Right atrium auricular region (tissue), 2 donors: Measurements from ENCODE around the gene FCF1. TPM values are rescaled to one million over a fixed set of nuclear protein-coding genes. Genes with fewer than 3 reads are reported as not detected.

Experiments
- DNase-seq: peaks from one replicate; pipeline ENCODE4 v3.0.0-alpha.2; 2019; ENCODE audit warnings: low spot score
- H3K27ac ChIP-seq, 2 donors: fragments of 200-600 bp; sonication (generic); 1 replicate in 1 of 2; 2 replicates in 1 of 2; pipeline ENCODE4 v1.5.1; 2016 to 2019
- H3K27me3 ChIP-seq, 2 donors: fragments of 200-600 bp; sonication (generic); one replicate each; pipeline versions ENCODE4 v1.5.1 to v1.6.0; 2017 to 2019
- H3K36me3 ChIP-seq: fragments of 200-600 bp; sonication (generic); one replicate; pipeline ENCODE4 v1.5.1; 2016
- H3K4me1 ChIP-seq, 2 donors: fragments of 200-600 bp; sonication (generic); one replicate each; pipeline versions ENCODE4 v1.5.1 to v1.6.0; 2017 to 2019
- H3K4me3 ChIP-seq, 2 donors: fragments of 200-600 bp; sonication (generic); 1 replicate in 1 of 2; 2 replicates in 1 of 2; pipeline ENCODE4 v1.5.1; 2017 to 2019; ENCODE audit warnings: mild to moderate bottlenecking in 1 of 2, moderate library complexity in 1 of 2
- H3K9me3 ChIP-seq, 2 donors: fragments of 200-600 bp; sonication (generic); one replicate each; pipeline ENCODE4 v1.5.1; 2019
- total RNA-seq, 2 donors: library from RNA; depleted of rRNA; stranded (reverse); fragments of >200 nt; gene quantifications; one replicate each; pipeline ENCODE4 v1.1.0, GENCODE V29; 2016
- TF ChIP-seq, protein P1 (sequence below), 2 donors: fragments of 200-600 bp; sonication (generic); IDR thresholded peaks; one replicate each; pipeline ENCODE4 v1.5.1; 2019; ENCODE audit warnings: antibody characterized with exemption in 2 of 2

FCF1 gene
- total RNA-seq, 2 donors from 2014 or later: 12.6 to 20.0 TPM

GRCh38 chr14:74669846-74670245 is 43.1 kb upstream of the FCF1 start:
- no peak overlapping the region for H3K4me3 ChIP-seq
- H3K36me3 ChIP-seq: peaks cover 69% of the 10 kb centered on the region
- no peaks in the 10 kb centered on the region for H3K27me3 ChIP-seq
- H3K9me3 ChIP-seq: no peaks in the 10 kb centered on the region
- H3K27ac ChIP-seq: no peak overlapping the region
- H3K4me1 ChIP-seq: no peaks in the 10 kb centered on the region
- no peak for DNase-seq
- TF ChIP-seq, protein P1, sequence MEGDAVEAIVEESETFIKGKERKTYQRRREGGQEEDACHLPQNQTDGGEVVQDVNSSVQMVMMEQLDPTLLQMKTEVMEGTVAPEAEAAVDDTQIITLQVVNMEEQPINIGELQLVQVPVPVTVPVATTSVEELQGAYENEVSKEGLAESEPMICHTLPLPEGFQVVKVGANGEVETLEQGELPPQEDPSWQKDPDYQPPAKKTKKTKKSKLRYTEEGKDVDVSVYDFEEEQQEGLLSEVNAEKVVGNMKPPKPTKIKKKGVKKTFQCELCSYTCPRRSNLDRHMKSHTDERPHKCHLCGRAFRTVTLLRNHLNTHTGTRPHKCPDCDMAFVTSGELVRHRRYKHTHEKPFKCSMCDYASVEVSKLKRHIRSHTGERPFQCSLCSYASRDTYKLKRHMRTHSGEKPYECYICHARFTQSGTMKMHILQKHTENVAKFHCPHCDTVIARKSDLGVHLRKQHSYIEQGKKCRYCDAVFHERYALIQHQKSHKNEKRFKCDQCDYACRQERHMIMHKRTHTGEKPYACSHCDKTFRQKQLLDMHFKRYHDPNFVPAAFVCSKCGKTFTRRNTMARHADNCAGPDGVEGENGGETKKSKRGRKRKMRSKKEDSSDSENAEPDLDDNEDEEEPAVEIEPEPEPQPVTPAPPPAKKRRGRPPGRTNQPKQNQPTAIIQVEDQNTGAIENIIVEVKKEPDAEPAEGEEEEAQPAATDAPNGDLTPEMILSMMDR (IDR thresholded peaks at IDR 0.05): no peak

GRCh38 chr14:74670726-74671411 is 42.1 kb upstream of the FCF1 start:
- Histone ChIP-seq H3K4me3 (no peak overlapping the region), H3K4me1 (no peaks in the 10 kb centered on the region), H3K27ac (peak overlapping the region in 1 of 2 donors; percentile 7), H3K36me3 (peaks cover 68% of the 10 kb centered on the region), H3K9me3 (no peaks in the 10 kb centered on the region), H3K27me3 (no peaks in the 10 kb centered on the region)
- no peak for DNase-seq
- TF ChIP-seq, protein P1 (IDR thresholded peaks at IDR 0.05): no peak

DNA sequence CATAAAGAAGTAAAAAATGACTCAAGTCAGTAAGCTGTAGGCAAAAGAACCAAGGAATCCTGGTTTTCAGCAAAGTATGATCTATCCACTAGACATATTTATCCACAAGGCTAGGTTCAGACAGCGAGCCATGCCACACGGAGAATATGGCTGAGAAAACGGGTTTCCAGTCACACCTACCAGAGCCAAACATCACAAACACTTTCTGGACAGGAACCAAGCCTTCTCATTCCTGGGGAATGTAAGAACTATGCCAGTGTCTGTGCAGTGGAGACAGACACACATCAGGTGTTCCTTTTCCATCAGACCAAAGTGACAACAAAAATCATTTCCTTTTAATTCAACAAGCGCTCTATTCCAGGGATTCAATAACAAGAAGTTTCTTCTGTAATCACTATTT is 41.2 kb upstream of the FCF1 start:
- Histone ChIP-seq H3K27me3 (no peaks in the 10 kb centered on the region), H3K4me1 (no peaks in the 10 kb centered on the region), H3K4me3 (no peak overlapping the region), H3K27ac (no peak overlapping the region), H3K9me3 (no peaks in the 10 kb centered on the region), H3K36me3 (peaks cover 70% of the 10 kb centered on the region)
- DNase-seq: no peak
- TF ChIP-seq, protein P1 (IDR thresholded peaks at IDR 0.05): no peak

- H3K27me3 ChIP-seq: no peaks in the 10 kb centered on the region
- no peaks in the 10 kb centered on the region for H3K4me1 ChIP-seq
- TF ChIP-seq, protein P1 (IDR thresholded peaks at IDR 0.05): no peak
- no peak overlapping the region for H3K27ac ChIP-seq
- no peak for DNase-seq
- no peak overlapping the region for H3K4me3 ChIP-seq
- H3K9me3 ChIP-seq: no peaks in the 10 kb centered on the region
- peaks cover 57% of the 10 kb centered on the region for H3K36me3 ChIP-seq
Observed at GRCh38 chr14:74673768-74674167, 39.2 kb upstream of the FCF1 start.

DNA sequence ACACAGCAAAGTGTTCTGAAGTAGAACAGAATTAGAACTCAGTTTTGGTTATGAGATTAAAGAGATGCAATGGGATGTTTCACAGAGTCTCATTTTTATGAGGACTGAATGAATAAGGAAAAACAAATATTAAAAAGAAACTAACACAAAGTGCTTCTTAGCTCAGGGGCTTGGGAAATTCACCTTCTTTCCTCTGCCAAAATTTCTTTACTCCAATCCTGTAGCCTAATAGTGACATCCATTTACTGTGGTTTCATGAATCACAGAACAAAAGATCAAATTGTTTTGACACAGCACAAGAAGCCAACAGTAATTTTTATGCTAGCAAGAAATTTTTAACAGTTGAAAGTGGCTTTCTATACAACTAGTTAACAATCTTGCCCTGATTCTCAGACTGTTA is 37.7 kb upstream of the FCF1 start:
- TF ChIP-seq, protein P1 (IDR thresholded peaks at IDR 0.05): no peak
- no peaks in the 10 kb centered on the region for H3K9me3 ChIP-seq
- H3K36me3 ChIP-seq: peaks cover 48% of the 10 kb centered on the region

More for the DNA sequence above, 37.7 kb upstream of the FCF1 start:
- Histone ChIP-seq H3K4me3 (no peak overlapping the region), H3K4me1 (no peaks in the 10 kb centered on the region), H3K27ac (no peak overlapping the region), H3K27me3 (no peaks in the 10 kb centered on the region)
- DNase-seq: no peak
